ENCODE results near the gene POLE2. TPM values are rescaled to one million over a fixed set of nuclear protein-coding genes. Genes with fewer than 3 reads are reported as not detected.

Gene POLE2
- total and polyA plus RNA-seq, 2 of the 13 experiments (the other 11 are each of a cell fraction or from before 2014, with no cell fraction given): 16.6 to 37.0 TPM

DNA sequence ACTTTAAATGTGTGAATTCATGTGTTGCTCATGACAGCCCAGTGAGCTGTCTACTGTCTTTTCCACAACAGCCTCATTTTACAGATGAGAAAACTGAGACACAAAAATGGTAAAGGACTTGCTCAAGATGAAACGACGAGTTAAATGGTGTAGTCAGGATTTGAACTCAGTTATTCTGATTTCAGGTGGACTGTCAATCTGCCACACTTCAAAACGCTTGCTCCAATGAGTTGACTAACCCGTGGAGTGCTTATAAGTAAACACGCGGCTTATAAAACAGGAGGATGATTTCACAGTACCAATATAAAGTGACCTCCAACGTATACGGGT lies 652 bp upstream of the POLE2 start:
- Histone ChIP-seq H3K27ac (ENCODE audit: extremely low read length, insufficient read depth, low read length) (peak overlapping the region; percentile 72), H3K36me3 (replicated peaks in 1 of 2; ENCODE audit: control insufficient read depth in 1 of 2, insufficient read depth in 2 of 2, low read length in 2 of 2) (no peaks in the 10 kb centered on the region), H4K20me1 (ENCODE audit: insufficient read depth, low read length) (no peaks in the 10 kb centered on the region), H3K9ac (ENCODE audit: insufficient read depth, low read depth, low read length) (peak overlapping the region; percentile 83), H2AFZ (ENCODE audit: low read length) (peak overlapping the region; percentile 65), H3K79me2 (ENCODE audit: insufficient read depth, low read length) (peaks cover 24% of the 10 kb centered on the region), H3K4me3 (replicated peaks in 1 of 3; ENCODE audit: insufficient read depth in 1 of 3, low read depth in 2 of 3, low read length in 3 of 3) (no peak overlapping the region), H3K9me3 (ENCODE audit: low read length) (no peaks in the 10 kb centered on the region), H3K4me2 (ENCODE audit: low read depth, low read length) (peak overlapping the region; percentile 81; the same call in 1 of the 2 replicates), H3K4me1 (ENCODE audit: insufficient read depth, low read length) (peaks cover 48% of the 10 kb centered on the region), H3K27me3 (ENCODE audit: control insufficient read depth in 1 of 2, insufficient read depth in 2 of 2, low read length in 2 of 2) (no peaks in the 10 kb centered on the region; a peak in 1 of 5 replicates)
- in situ Hi-C loops (cut with HindIII; ENCODE audit: extremely low pct_ligation_motif_present, low pct_unique_long_range_greater_than_20kb) (no loop called here), intact Hi-C loops (cut with micrococcal nuclease; ENCODE audit: unreplicated experiment) (no loop called here)
- WGBS (ENCODE audit: low lambda C conversion rate): 94% methylated on average over 8 of the region's 8 CpGs
- ChIA-PET POLR2A (interaction anchor here (0.9 to 3.5 kb wide), 8 partner anchors 33 to 164 kb away, joined by 3 to 28 read pairs (median 7); partner anchors contain the start of genes DNAAF2, KLHDC2, MGAT2 and NEMF), CTCF (ENCODE audit: low intra/inter-chr PET ratio, low total read pairs) (no interaction called here)
- no peak for DNase-seq (ENCODE audit: low spot score)
- peak; percentile 36 for FAIRE-seq
- TSS peak; percentile 87 for BruUV-seq (replicated peaks)
- ATAC-seq: no peak
- TF ChIP-seq REL (CRISPR knock-in tag; conservative IDR thresholded peaks at IDR 0.05) (peak; percentile 24; the same call in 1 of the 2 replicates), ZSCAN29 (CRISPR knock-in tag; conservative IDR thresholded peaks at IDR 0.05) (0 out of 2 replicates have a peak, but pooled peaks have one; percentile 9), TOPORS (CRISPR knock-in tag; IDR thresholded peaks at IDR 0.05) (peak; percentile 12; the same call in 1 of the 2 replicates), PITX1 (CRISPR knock-in tag; IDR thresholded peaks at IDR 0.05) (no peak), ZNF629 (CRISPR knock-in tag; conservative IDR thresholded peaks at IDR 0.05) (peak; percentile 77), ZNF30 (CRISPR knock-in tag; IDR thresholded peaks at IDR 0.05) (0 out of 2 replicates have a peak, but pooled peaks have one; percentile 8)

DNA sequence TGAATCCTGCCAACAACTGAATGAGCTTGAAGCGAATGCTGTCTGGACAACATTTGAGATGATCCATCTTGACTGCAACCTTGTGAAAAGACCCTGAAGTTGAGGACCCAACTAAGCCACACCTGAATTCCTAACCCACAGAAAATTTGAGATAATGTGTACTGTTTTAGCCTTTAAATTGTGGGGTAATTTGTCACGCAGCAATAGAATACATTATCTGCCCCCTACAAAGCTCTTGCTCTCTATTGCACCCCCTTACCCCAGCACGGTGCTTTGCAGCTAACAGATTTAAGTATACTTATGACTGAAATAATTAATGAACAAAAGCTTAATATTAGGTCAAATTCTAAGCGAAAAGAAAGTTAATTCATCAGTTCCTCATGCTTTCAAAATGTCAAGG lies 1.6 kb downstream of the POLE2 start:
- in situ Hi-C loops (cut with HindIII; ENCODE audit: extremely low pct_ligation_motif_present, low pct_unique_long_range_greater_than_20kb) (no loop called here), intact Hi-C loops (cut with micrococcal nuclease; ENCODE audit: unreplicated experiment) (no loop called here)
- H3K4me1 ChIP-seq (ENCODE audit: insufficient read depth, low read length): peaks cover 37% of the 10 kb centered on the region
- no peaks in the 10 kb centered on the region for H3K9me3 ChIP-seq (ENCODE audit: low read length)
- ATAC-seq (no peak), FAIRE-seq (no peak), DNase-seq (ENCODE audit: low spot score) (no peak)
- H3K4me3 ChIP-seq (replicated peaks in 1 of 3; ENCODE audit: insufficient read depth in 1 of 3, low read depth in 2 of 3, low read length in 3 of 3): peak overlapping the region in 2 of 3 experiments; percentile 21 to 81; a peak in 1 of 6 replicates
- ChIA-PET POLR2A (interaction anchor here (2.5 to 3.5 kb wide), 3 partner anchors 52 to 84 kb away, joined by 10 to 28 read pairs (median 23); partner anchors contain the start of genes DNAAF2 and KLHDC2), CTCF (ENCODE audit: low intra/inter-chr PET ratio, low total read pairs) (no interaction called here)
- TF ChIP-seq, protein P1, sequence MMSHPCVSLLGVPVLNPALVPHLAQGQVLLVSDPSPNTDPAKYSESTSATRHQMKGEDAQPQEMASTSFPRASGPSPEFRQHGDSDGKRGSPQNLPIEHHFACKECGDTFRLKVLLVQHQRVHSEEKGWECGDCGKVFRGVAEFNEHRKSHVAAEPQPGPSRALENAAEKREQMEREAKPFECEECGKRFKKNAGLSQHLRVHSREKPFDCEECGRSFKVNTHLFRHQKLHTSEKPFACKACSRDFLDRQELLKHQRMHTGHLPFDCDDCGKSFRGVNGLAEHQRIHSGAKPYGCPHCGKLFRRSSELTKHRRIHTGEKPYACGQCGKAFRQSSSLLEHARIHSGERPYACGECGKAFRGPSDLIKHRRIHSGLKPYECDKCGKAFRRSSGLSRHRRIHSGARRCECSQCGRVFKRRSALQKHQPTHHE (CRISPR knock-in tag; IDR thresholded peaks at IDR 0.05; ENCODE audit: borderline replicate concordance): no peak
- TF ChIP-seq RBAK (CRISPR knock-in tag; IDR thresholded peaks at IDR 0.05): peak; percentile 90
- H3K4me2 ChIP-seq (ENCODE audit: low read depth, low read length): peak overlapping the region; percentile 81
- H3K9ac ChIP-seq (ENCODE audit: insufficient read depth, low read depth, low read length): no peak overlapping the region
- no peaks in the 10 kb centered on the region; a peak in 1 of 5 replicates for H3K27me3 ChIP-seq (ENCODE audit: control insufficient read depth in 1 of 2, insufficient read depth in 2 of 2, low read length in 2 of 2)
- no peaks in the 10 kb centered on the region for H4K20me1 ChIP-seq (ENCODE audit: insufficient read depth, low read length)
- H3K79me2 ChIP-seq (ENCODE audit: insufficient read depth, low read length): peaks cover 25% of the 10 kb centered on the region
- H2AFZ ChIP-seq (ENCODE audit: low read length): no peak overlapping the region
- BruUV-seq (replicated peaks): no TSS peak
- H3K36me3 ChIP-seq (replicated peaks in 1 of 2; ENCODE audit: control insufficient read depth in 1 of 2, insufficient read depth in 2 of 2, low read length in 2 of 2): peaks cover 0 to 10% of the 10 kb centered on the region in 2 experiments; a peak in 3 of 5 replicates
- 94% methylated on average over 4 of the region's 4 CpGs for WGBS (ENCODE audit: low lambda C conversion rate)
- H3K27ac ChIP-seq (ENCODE audit: extremely low read length, insufficient read depth, low read length): no peak overlapping the region
